Neural progenitor cell (in vitro differentiated cells): Measurements from ENCODE around the gene UGGT1. TPM values are rescaled to one million over a fixed set of nuclear protein-coding genes. Genes with fewer than 3 reads are reported as not detected.

Source experiments
- DNase-seq: peaks from one replicate; pipeline ENCODE4 v3.0.0-alpha.2; 2016; ENCODE audit warnings: low spot score
- H2AFZ ChIP-seq: fragments of 200-600 bp; sonication (generic); replicated peaks from 2 replicates; pipeline ENCODE4 v1.6.1; 2016; ENCODE audit warnings: antibody characterized with exemption
- H3F3A ChIP-seq: fragments of 200-600 bp; sonication (generic); 2 replicates; pipeline ENCODE4 v1.6.1; 2016; ENCODE audit warnings: antibody characterized with exemption, low read depth
- H3K27ac ChIP-seq: fragments of 200-600 bp; sonication (generic); 2 replicates; pipeline ENCODE4 v1.5.1; 2016; ENCODE audit warnings: mild to moderate bottlenecking
- H3K27me3 ChIP-seq: fragments of 200-600 bp; sonication (generic); 2 replicates; pipeline ENCODE4 v1.6.1; 2016; ENCODE audit warnings: mild to moderate bottlenecking, moderate library complexity
- H3K36me3 ChIP-seq: fragments of 200-600 bp; sonication (generic); 2 replicates; pipeline ENCODE4 v1.5.1; 2016
- H3K4me1 ChIP-seq: fragments of 200-600 bp; sonication (generic); 2 replicates; pipeline ENCODE4 v1.6.1; 2016; ENCODE audit warnings: mixed run types
- H3K4me2 ChIP-seq: fragments of 200-600 bp; sonication (generic); 2 replicates; pipeline ENCODE4 v1.6.1; 2016
- H3K4me3 ChIP-seq: fragments of 200-600 bp; sonication (generic); 2 replicates; pipeline ENCODE4 v1.5.1; 2016
- H3K79me2 ChIP-seq: fragments of 200-600 bp; sonication (generic); 2 replicates; pipeline ENCODE4 v1.6.1; 2016; ENCODE audit warnings: low read depth
- H3K9ac ChIP-seq: fragments of 200-600 bp; sonication (generic); 2 replicates; pipeline ENCODE4 v1.6.1; 2016
- H3K9me3 ChIP-seq: fragments of 200-600 bp; sonication (generic); 2 replicates; pipeline ENCODE4 v1.5.1; 2016; ENCODE audit warnings: low read depth
- H4K20me1 ChIP-seq: fragments of 200-600 bp; sonication (generic); 2 replicates; pipeline ENCODE4 v1.6.1; 2016; ENCODE audit warnings: low read depth
- H3K27ac Mint-ChIP-seq: 3 replicates; pipeline ENCODE4 v1.8.0; 2021; ENCODE audit warnings: mixed read lengths
- H3K27me3 Mint-ChIP-seq: 2 replicates; pipeline ENCODE4 v1.8.0; 2022; ENCODE audit warnings: low read depth, mild to moderate bottlenecking, inconsistent platforms, moderate library complexity, mixed read lengths; ENCODE audit not compliant: insufficient read depth
- H3K36me3 Mint-ChIP-seq: 3 replicates; pipeline ENCODE4 v1.8.0; 2021; ENCODE audit warnings: mixed read lengths
- H3K4me1 Mint-ChIP-seq: 3 replicates; pipeline ENCODE4 v1.8.0; 2021; ENCODE audit warnings: mixed read lengths
- H3K4me3 Mint-ChIP-seq: 3 replicates; pipeline ENCODE4 v1.8.0; 2021; ENCODE audit warnings: mild to moderate bottlenecking, moderate library complexity, mixed read lengths
- H3K9me3 Mint-ChIP-seq: 3 replicates; pipeline ENCODE4 v1.8.0; 2020; ENCODE audit warnings: mixed read lengths
- EZH2 ChIP-seq: fragments of 200-600 bp; sonication (generic); IDR thresholded peaks from 2 replicates; pipeline ENCODE4 v1.6.1; 2017; ENCODE audit warnings: antibody characterized with exemption, mild to moderate bottlenecking, moderate library complexity
- EZH2phosphoT487 ChIP-seq: fragments of 200-600 bp; sonication (generic); IDR thresholded peaks from 2 replicates; pipeline ENCODE4 v1.6.1; 2017; ENCODE audit warnings: antibody characterized with exemption
- total RNA-seq: library from RNA; depleted of rRNA; stranded (reverse); fragments of >200 nt; gene quantifications from 2 replicates; pipeline ENCODE4 v1.2.3, GENCODE V29; 2015; ENCODE audit warnings: low replicate concordance
- TF ChIP-seq, protein P1 (sequence below): fragments of 200-600 bp; sonication (generic); IDR thresholded peaks from 2 replicates; pipeline ENCODE4 v1.5.1; 2017; ENCODE audit warnings: antibody characterized with exemption, mild to moderate bottlenecking

The UGGT1 gene
- total RNA-seq, 1 donor from 2014 or later: 56.3 TPM

DNA sequence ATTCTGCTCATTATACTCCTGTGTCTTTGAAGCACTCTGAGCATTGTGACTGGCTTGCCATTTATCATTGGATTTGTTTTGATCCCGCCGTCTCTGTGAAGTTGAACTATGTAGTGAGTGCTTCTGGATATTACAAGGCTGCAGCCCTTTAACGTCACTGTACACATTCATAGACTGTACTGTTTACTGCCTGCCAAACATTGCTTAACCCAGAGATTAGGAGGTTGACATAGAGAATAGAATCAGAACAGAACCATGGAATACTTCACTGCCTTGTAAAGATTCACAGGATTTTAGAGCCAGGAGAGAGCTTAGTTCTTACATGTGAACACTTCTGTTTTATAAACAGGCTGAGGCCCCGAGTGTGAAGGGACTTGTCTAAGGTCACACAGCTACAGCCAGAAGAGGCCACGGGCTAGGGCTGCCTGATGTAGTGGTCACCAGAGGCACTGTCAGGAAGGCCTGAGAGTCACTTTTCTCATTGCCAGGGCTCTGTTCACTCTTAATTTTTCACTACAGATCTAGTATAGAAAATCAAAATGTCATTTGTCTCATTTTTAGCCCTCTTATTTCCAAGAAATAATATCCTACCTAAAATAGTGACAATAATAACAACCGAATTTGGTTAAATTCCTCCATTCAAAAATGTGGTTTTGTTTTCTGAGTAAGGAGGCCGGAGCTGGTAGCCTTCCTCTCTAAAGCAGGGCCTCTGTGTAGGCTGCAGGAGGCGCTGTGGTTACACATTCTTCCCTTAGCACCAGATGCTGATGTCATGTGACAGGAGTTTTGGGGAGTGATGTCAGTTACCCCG lies 87.9 kb downstream of the UGGT1 start:
- H3K27me3 Mint-ChIP-seq: no peaks in the 10 kb centered on the region
- Histone ChIP-seq H3K36me3 (peaks cover 17% of the 10 kb centered on the region), H2AFZ (no peak overlapping the region), H3K27me3 (no peaks in the 10 kb centered on the region), H3F3A (no peaks in the 10 kb centered on the region), H3K4me1 (no peaks in the 10 kb centered on the region), H4K20me1 (no peaks in the 10 kb centered on the region), H3K9ac (no peak overlapping the region), H3K4me2 (no peak overlapping the region), H3K9me3 (no peaks in the 10 kb centered on the region), H3K4me3 (no peak overlapping the region), H3K27ac (no peak overlapping the region), H3K79me2 (no peaks in the 10 kb centered on the region)
- TF ChIP-seq, protein P1, sequence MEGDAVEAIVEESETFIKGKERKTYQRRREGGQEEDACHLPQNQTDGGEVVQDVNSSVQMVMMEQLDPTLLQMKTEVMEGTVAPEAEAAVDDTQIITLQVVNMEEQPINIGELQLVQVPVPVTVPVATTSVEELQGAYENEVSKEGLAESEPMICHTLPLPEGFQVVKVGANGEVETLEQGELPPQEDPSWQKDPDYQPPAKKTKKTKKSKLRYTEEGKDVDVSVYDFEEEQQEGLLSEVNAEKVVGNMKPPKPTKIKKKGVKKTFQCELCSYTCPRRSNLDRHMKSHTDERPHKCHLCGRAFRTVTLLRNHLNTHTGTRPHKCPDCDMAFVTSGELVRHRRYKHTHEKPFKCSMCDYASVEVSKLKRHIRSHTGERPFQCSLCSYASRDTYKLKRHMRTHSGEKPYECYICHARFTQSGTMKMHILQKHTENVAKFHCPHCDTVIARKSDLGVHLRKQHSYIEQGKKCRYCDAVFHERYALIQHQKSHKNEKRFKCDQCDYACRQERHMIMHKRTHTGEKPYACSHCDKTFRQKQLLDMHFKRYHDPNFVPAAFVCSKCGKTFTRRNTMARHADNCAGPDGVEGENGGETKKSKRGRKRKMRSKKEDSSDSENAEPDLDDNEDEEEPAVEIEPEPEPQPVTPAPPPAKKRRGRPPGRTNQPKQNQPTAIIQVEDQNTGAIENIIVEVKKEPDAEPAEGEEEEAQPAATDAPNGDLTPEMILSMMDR: peak; percentile 97
- TF ChIP-seq EZH2phosphoT487 (no peak), EZH2 (no peak)
- DNase-seq: peak; percentile 78
- peaks cover 12% of the 10 kb centered on the region for H3K36me3 Mint-ChIP-seq
- no peaks in the 10 kb centered on the region for H3K9me3 Mint-ChIP-seq
- H3K4me3 Mint-ChIP-seq: no peak overlapping the region
- no peaks in the 10 kb centered on the region for H3K4me1 Mint-ChIP-seq
- H3K27ac Mint-ChIP-seq: no peak overlapping the region

DNA sequence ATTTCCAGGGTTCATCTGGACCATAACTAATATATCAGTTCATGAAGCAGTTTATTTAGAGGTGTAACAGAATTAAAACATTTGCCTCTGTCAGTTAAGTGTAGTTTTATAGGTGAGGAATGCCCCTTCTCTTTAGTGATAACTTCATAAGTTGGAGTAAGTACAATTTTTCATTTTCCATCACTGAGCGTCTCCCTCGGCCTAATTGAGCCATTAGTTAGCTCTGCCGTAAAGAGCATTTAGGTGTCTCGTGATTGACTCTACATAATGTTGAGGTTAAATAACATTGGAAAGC lies 88.4 kb downstream of the UGGT1 start:
- Histone ChIP-seq H3K9ac (no peak overlapping the region), H3F3A (no peaks in the 10 kb centered on the region), H3K79me2 (no peaks in the 10 kb centered on the region), H3K4me1 (no peaks in the 10 kb centered on the region), H3K36me3 (peaks cover 17% of the 10 kb centered on the region), H3K4me3 (no peak overlapping the region), H3K27ac (no peak overlapping the region), H4K20me1 (no peaks in the 10 kb centered on the region), H3K9me3 (no peaks in the 10 kb centered on the region), H3K27me3 (no peaks in the 10 kb centered on the region), H3K4me2 (no peak overlapping the region), H2AFZ (no peak overlapping the region)
- DNase-seq: no peak
- Mint-ChIP-seq H3K36me3 (peaks cover 10% of the 10 kb centered on the region), H3K27me3 (no peaks in the 10 kb centered on the region), H3K4me1 (no peaks in the 10 kb centered on the region), H3K4me3 (no peak overlapping the region), H3K27ac (no peak overlapping the region), H3K9me3 (no peaks in the 10 kb centered on the region)
- TF ChIP-seq, protein P1: no peak
- no peak for TF ChIP-seq EZH2phosphoT487

DNA sequence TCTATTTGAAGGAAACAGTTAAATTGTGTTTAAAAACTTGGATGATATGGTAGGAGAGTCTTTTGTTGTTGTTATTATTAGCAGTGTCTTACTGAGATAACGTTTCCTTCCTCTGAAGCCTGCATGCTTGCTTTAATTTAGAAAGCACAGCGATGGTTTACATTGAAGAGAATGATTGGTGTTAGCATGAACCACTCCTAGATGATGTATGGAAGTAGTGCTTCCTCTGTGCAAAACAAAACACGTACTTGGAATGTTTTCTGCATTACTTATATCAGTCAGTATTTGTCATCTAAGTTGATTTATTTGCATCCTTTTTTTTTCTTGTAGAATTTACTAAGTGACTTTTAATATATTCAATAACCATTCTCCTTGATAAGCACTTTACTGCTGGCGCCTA lies 89.0 kb downstream of the UGGT1 start:
- Histone ChIP-seq H3F3A (no peaks in the 10 kb centered on the region), H3K9ac (no peak overlapping the region), H3K27ac (no peak overlapping the region), H3K4me3 (no peak overlapping the region), H3K9me3 (no peaks in the 10 kb centered on the region), H3K27me3 (no peaks in the 10 kb centered on the region), H4K20me1 (no peaks in the 10 kb centered on the region), H3K79me2 (no peaks in the 10 kb centered on the region), H3K4me2 (no peak overlapping the region), H2AFZ (no peak overlapping the region), H3K36me3 (peaks cover 16% of the 10 kb centered on the region), H3K4me1 (no peaks in the 10 kb centered on the region)
- H3K27ac Mint-ChIP-seq: no peak overlapping the region
- no peak overlapping the region for H3K4me3 Mint-ChIP-seq
- H3K9me3 Mint-ChIP-seq: no peaks in the 10 kb centered on the region
- H3K4me1 Mint-ChIP-seq: no peaks in the 10 kb centered on the region
- H3K27me3 Mint-ChIP-seq: no peaks in the 10 kb centered on the region
- TF ChIP-seq EZH2phosphoT487 (no peak), EZH2 (no peak)
- TF ChIP-seq, protein P1: no peak
- peaks cover 12% of the 10 kb centered on the region for H3K36me3 Mint-ChIP-seq
- no peak for DNase-seq
